HG03097 (cell line): ENCODE data around the gene GTF2IRD1.
"Not testable (repeated sequence)": the region's sequence is repeated elsewhere in the genome, so short reads cannot be mapped to it uniquely, and the experiment has no call there.

Experiments used
- ATAC-seq: cut with Tn5 transposase; IDR thresholded peaks from one replicate; pipeline ENCODE4 v1.9.1; 2021; ENCODE audit not compliant: unreplicated experiment, low FRiP score

Gene GTF2IRD1

DNA sequence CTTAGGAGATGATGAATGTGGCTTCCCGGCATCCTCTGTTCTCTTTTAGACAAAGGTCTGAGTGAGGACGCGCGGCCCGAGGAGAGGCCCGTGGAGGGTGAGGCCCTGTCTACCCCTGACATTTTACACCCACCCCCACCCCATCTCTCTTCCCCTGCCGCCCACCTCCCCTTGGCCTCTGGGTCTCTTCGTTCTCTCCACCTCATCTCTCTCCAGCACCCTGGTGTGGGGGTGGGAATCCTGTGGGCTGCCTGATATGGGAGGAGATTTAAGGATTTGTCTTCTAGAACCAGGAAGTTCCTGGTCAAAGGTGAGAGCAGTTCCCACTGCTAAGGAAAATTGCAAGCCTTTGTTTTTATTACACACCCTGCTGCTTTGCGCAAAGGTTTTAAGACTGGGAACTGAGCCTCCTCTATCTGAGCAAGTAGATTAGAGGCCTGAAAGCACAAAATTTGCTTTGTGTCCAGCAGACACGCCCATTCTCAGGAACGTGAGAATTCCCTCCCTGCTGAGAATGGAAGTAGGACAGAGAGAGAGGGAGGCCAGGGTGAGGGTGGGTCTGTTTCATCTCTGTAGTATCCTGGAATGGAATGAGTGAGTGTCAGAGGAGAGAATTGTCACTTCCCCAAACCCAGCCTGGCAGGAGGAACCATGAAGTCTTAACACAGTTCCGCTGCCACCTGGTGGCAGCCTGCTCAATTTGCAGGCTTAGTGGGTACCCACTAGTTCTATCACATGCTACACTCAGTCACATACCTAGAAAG, 91.2 kb downstream of the GTF2IRD1 start:
- no peak for ATAC-seq

DNA sequence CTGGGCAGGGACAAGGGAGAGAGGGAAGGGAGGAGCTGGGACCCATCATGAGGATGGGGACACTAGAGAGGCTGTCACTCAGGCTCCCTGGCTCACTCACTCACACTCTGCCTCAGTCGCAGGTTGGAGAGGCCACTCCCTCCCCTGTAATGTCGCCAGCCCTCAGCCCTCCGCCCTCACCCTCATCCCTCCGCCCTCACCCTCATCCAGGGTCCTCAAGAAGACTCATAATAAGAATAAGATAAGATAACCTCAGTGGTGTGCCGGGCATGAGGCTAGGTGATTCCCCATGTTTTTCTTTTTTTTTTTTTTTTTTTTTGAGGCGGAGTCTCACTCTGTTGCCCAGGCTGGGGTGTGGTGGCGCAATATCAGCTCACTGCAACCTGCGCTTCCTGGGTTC, 92.2 kb downstream of the GTF2IRD1 start:
- no peak for ATAC-seq

DNA sequence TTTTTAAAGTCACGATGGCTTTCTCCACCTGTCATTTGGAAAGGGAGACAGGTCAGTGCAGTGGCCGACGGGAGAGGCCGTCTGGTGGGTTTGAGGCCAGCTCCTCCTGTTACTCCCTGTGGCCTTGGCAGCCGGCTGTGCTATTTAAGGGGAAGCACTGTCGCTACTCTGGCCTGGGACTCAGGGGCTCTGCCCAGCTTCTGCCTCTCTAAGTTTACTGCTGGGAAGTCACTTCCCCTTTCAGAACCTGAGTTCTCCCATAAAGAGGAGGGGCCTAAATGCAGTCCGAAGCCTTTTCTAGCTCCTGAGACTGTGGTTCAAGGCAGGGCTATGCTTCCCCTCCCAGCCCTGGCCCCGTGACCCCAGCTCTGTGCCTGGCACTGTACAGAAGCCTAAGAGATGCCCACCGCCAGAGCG, 99.9 kb downstream of the GTF2IRD1 start:
- ATAC-seq = not testable (repeated sequence)

DNA sequence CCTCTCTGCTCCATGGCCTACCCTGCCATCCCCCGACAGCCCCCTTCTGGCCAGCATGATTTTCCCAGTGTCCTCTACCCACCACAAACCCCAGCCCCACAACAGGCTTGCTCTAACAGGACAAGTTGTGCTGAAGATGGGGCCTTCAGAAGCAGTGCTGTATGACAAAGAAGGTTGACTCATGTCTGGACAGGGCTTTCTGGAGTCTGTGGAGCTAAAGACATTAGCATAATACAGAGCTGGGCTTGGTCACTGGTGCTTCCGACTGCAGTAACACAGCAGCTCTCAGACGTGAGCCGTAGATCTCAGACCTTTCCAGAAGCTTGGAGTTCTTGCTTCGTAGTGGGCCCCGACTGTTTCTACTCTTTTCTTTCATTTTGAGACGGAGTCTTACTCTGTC, 100.5 kb downstream of the GTF2IRD1 start:
- no peak for ATAC-seq

DNA sequence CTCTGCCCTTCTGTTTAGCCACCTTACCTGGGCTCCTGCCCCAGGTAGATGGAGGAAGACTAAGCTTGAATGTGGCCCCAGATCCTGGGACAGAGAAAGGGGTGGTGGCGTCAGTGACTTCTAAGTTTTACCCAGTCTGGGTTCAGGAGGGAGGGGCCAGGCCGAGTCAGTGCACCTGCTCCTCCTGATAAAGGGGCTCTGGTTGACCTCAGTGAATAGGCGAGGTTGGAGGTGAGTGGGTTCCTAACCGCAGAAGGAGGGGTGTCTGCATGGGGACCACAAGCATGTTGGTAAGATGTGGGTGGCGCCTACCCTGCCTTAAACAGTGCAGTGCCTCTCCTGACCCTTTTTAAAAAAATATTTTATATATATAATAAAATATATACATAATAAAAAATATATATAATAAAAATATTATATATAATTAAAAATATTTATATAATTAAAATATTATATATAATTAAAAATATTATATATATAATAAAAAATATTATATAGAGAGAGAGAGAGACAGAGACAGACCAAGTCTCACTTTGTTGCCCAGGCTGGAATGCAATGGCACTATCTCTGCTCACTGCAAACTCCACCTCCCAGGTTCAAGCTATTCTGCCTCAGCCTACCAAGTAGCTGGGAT, 106.5 kb downstream of the GTF2IRD1 start:
- no peak for ATAC-seq

DNA sequence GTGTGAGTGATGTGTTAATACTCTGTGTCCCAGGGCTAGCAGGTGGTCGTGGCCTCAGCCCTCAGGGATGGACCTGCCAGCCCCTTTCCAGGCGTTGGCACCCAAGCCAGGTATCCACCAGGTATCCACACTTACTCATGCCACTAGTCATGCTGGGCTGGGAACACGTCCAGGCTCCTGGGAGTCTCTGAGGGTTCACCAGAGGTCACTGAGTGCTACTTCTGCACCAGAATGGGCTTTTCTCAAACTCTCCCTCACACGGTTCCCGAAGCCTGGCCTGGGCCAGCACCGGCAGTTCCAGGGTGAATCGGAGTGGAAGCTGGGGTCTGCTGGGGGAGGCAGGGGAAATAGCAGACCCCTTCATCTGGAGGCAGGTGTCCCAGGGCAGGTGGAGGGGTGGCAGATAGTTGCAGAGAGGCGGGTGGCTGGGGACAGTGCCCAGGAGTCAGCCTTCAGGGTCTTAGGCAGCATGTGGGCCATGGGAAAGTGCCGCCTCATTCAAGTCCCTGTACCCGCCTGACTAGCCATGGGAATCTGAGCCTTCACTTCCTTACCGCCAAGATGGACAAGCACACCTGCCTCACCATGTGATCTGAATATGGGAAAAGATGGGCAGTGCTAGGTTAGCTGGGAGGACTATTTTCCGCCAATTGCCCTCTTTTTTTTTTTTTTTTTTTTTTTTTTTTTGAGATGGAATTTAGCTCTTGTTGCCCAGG, 108.3 kb downstream of the GTF2IRD1 start:
- no peak for ATAC-seq

DNA sequence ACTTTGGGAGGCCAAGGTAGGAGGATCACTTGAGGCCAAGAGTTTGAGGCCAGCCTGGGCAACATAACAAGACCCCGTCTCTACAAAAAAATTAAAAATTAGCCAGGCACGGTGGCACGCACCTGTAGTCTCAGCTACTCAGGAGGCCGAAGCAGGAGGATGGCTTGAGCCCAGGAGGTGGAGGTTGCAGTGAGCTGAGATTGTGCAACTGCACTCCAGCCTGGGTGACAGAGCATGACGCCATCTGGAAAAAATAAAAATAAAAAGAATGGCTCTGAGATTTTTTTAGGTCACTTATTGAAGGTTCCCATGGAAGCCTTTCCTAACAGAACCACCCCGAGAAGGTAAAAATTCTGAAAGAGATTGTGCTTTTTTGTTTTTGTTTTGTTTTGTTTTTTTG, 109.9 kb downstream of the GTF2IRD1 start:
- ATAC-seq = not testable (repeated sequence)

DNA sequence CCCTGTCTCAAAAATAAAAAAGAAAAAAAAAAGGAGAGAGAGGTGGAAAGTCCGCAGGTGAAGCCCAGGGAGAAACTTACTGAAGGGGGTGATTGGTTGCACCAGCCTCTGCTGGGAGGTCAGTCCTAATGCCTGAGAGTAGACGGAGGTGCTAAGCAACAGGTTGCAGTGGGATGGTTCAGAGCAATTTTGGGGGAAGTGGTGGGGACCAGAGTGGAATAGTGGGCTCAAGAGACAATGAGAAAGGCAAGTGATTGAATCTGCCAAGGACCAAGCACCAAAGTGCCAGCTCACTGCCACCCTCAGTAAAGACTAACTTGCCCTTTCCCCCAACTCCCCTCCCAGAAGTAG, 113.6 kb downstream of the GTF2IRD1 start:
- ATAC-seq = no peak

DNA sequence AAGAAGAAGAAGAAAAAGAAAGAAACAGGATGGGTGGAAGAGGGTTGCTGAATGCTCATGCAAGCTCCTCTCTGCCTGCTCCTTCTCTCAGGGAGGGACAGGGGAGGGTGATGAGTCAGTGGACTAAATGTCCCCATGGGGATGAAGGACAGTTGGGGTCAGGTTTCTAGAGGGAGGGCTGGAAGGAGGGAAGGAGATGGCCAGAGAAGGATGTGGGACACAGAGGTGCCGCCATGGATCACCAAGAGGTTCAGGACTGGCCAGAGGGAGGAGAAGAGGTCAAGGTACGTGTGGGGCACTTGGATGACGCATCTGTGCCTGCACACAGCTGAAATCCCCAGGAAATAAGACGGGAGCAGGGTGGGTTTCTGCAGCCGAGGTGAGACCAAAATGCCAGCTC, 115.0 kb downstream of the GTF2IRD1 start:
- ATAC-seq = no peak

DNA sequence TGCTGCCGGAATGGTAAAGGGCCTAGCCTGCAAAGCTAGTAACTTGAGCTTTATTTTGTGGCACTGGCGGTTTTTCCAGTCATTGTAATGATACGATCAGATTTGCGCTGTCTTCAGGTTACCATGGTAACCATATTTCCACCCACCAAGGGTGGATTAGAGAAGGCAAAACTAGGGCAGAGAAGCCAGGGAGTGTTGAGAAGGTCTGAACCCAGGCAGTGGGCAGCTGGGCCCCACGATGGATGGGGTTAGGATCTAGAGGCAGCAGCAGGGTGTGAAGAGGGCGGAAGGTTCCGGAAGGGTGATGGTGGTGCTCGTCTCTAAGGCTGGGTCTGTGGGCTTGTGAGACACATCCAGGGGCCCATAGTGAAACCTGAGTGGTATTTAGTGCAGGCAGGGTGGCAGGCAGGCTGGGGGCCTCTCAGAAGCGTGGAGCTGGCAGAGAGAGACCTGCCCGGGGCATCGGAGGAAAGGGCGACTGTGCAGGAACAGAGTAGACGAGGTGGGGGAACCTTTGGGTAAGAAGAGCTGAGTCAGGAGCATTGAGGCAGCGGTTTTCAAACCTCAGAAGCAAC, 115.9 kb downstream of the GTF2IRD1 start:
- ATAC-seq = no peak

DNA sequence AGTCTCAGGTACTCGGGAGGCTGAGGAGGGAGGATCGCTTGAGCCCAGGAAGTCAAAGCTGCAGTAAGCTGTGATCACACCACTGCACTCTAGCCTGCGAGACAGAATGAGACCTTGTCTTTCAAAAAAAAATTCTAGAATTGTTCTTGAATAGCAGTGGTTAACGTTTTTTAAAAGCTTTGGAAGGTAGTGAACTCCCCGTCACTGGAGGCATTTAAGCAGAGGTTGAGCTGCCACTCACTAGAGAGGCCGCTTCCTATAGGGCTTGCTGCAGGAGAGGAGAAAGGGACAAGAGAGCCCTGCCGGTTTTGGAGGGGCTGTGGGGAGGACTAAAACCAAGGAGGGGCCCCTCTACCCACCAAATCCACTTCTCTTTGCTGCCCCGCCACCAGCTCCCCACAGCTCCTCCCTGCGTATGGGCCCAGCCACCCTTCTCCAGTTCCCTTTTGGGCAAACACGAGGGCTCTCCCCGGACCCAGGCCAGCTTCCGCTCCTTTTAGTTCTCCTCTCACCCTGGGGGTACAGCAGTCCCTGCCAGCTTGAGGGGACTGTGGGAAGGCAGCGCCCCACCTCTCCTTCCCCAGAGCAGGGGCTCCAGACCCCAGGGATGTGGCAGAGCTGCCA, 116.9 kb downstream of the GTF2IRD1 start:
- no peak for ATAC-seq

DNA sequence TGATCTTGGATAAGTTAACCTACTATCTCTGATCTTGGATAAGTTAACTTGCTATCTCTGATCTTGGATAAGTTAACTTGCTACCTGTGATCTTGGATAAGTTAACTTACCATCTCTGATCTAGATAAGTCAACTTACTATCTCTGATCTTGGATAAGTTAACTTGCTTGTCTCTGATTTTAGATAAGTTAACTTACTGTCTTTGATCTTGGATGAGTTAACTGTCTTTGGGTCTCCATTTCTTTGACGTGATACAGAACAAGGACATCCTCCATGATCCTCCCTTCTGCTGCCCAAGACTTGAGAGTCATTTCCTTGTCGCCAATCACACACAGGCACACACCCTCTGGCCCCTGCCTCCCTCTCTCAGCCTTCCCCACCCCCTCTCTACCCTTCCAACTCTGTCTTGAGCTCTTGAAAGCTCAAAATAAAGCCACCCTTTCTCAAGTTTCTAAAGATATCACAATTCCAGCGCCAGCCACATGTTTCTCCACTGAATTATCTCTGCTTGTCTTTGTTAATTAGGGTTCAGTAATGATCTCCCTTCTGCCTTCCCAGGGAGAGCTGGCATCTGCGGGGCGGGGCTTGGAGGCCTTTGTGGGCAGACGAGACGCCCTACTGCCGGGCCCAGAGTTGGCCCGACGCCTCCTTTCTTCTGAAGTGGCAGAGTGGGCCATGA, 118.7 kb downstream of the GTF2IRD1 start:
- no peak for ATAC-seq

DNA sequence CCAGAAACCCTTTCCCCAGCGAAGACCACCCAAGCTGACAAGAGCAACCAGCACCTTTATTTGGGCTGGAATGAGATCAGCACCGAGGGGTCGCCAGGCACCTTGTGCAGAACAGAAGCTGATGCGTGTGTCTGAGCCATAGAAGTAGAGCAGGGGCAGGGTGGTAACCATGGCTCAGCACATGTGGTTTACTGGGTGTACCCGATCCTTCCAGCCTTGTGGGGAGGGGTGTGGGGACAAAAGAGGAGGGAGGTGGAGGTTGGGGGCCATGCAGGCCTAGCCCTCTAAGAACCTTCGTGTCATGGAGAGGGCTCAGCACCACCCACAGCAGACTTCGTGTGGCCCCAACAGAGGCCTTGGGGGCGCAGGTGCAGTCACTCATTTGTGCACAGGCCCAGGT, 119.8 kb downstream of the GTF2IRD1 start:
- no peak for ATAC-seq

DNA sequence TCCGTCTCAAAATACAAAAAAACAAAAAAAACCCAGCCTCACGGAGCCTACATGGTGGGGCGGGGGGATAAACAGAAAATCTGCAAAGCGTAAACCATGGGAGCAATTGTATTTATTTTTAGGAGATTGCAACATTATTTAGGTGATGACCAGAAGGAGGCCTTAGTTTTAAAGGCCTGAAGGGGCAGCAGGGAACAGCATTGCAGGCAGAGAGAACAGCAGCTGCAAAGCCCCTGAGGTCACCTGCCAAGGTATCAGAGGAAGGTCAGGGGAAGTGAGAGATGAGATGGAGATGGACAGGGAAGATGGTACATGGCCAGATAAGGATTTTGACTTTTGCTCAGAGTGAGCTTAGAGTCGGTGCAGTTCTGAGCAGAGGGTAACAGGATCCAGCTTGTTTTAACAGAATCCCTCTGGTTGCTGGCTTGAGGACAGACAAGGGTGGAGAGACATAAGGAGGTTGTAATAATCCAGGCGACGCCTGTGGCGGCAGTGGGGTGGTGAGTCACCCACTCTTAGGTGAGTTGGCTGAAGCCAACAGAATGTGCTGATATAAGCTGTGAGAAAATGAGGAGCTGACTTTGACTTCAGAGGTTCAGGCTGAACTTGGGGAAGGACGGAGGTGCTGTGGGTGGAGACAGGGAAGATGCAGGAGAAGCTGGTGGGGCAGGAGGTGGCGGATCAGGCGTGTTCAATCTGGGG, 121.5 kb downstream of the GTF2IRD1 start:
- no peak for ATAC-seq

DNA sequence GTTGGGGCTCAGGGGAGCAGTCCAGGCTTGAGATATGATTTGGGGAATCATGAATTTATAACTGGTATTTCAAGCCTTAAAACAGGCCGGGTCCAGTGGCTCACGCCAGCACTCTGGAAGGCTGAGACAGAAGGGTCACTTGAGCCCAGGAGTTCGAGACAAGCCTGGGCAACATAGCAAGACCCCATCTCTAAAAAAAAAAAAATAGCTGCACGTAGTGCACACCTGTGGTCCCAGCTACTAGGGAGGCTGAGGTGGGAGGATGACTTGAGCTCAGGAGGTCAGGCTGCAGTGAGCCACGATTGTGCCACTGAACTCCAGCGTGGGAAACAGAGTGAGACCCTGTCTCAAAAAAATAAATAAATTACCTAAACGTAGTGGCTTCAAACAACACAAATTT, 122.1 kb downstream of the GTF2IRD1 start:
- no peak for ATAC-seq

DNA sequence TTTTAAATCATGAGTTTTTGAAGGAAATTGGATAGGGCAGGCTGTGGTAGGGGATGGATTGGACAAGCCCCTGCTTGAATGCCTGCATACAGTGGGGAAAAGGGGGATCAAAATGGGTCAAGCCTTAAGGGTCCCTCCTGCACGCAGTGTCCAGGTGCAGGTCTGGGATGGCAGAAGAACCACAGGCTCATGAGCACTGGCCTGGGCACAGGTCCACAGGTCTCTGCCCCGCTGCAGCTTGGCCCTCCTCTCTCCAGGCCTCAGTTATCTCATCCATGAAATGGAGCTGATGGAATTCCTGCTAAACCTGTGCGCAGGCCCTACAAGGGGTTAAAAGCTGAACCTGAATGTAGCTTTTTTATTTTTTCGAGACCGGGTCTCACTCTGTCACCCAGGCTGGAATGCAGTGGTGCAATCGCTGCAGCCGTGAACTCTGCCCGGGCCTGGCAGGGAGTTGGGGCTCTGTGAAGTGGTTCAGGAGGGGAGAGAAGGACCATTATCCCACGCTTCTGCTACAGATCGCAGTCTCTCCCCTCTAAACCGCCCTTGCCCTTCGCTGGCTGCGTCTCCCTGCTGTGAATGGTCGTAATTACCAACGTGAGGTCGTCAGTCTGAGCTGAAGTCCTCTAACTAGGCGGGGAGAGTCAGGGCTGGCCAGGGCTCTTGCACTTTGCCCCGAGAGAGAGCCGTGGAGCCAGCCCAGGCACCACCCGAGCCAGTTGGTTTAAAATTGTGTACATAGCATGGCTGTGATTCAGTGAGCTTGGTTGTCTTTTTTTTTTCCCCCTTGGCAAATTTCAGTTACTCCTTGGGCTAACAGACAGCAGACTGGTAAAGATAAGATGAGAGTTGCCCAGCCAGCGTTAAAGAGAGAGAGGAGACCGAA, 126.3 kb downstream of the GTF2IRD1 start:
- no peak for ATAC-seq

DNA sequence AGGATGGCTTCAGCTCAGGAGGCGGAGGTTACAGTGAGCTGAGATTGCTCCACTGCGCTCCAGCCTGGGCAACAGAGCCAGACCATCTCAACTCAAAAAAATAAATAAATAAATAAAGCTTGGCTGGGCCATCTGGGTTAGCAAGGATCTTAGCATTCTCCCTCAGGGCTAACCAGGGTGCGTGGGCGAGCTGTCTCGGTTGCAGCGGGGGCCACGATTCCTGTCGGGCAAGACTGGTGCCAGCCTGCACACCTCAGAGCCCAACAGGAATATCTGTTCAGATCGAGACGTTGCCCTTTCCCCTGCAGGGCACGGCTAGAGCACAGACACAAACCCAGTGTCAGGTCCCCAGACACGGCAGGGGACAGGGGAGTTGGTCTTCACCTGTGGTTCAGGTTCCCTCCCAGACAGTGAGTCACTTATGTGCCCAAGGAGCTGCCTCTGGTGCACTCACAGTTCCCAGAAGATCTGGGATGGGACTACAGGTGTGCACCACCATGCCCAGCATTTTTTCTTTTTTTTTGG, 128.3 kb downstream of the GTF2IRD1 start:
- ATAC-seq = no peak

DNA sequence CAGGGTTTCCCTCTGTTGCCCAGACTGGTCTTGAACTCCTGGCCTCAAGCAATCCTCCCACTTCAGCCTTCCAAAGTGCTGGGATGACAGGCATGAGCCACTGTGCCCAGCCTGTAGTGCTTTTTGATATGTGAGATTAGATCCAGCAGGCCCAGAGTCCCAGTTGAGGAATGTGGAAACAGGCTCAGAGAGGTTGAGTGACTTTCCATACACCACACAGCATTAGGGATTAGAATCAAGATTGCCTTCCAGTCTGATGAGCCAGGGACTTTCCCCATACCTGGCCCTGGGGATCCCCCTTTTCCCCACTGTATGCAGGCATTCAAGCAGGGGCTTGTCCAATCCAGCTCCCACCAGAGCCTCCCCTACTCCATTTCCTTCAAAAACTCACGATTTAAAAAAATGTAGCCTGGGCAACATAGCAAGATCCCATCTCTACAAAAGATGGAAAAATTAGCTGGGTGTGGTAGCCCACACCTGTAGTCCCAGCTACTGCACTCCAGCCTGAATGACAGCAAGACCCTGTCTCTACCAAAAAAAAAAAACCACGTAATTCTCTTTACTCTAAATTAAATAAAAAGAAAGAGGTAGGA, 128.8 kb downstream of the GTF2IRD1 start:
- no peak for ATAC-seq
